HG03060 (cell line): ENCODE measurements around the gene MAOA.
"Not testable (repeated sequence)": the region's sequence is repeated elsewhere in the genome, so short reads cannot be mapped to it uniquely, and the experiment has no call there.

Source experiments
- ATAC-seq: cut with Tn5 transposase; IDR thresholded peaks from one replicate; pipeline ENCODE4 v1.9.1; 2021; ENCODE audit warnings: low read depth, moderate number of reproducible peaks; ENCODE audit not compliant: unreplicated experiment

MAOA gene

GRCh38 chrX:43661521-43662240 is 5.6 kb downstream of the MAOA start:
- no peak for ATAC-seq

GRCh38 chrX:43663173-43663572 is 7.1 kb downstream of the MAOA start:
- ATAC-seq: no peak

- no peak for ATAC-seq
Observed at GRCh38 chrX:43664258-43664657, 8.2 kb downstream of the MAOA start.

GRCh38 chrX:43664708-43665107 is 8.6 kb downstream of the MAOA start:
- ATAC-seq: no peak

GRCh38 chrX:43666311-43666912 is 10.3 kb downstream of the MAOA start:
- no peak for ATAC-seq

- not testable (repeated sequence) for ATAC-seq
Observed at GRCh38 chrX:43675965-43676628, 20.0 kb downstream of the MAOA start.

- no peak for ATAC-seq
Observed at GRCh38 chrX:43676971-43677572, 21.0 kb downstream of the MAOA start.

- ATAC-seq: no peak
Observed at GRCh38 chrX:43677993-43678392, 21.9 kb downstream of the MAOA start.

GRCh38 chrX:43679058-43679457 is 23.0 kb downstream of the MAOA start:
- no peak for ATAC-seq

- ATAC-seq: no peak
Observed at GRCh38 chrX:43679778-43680177, 23.7 kb downstream of the MAOA start.

- no peak for ATAC-seq
Observed at GRCh38 chrX:43682726-43683125, 26.6 kb downstream of the MAOA start.

GRCh38 chrX:43685221-43685620 is 29.1 kb downstream of the MAOA start:
- no peak for ATAC-seq

GRCh38 chrX:43688586-43688985 is 32.5 kb downstream of the MAOA start:
- ATAC-seq: no peak

- ATAC-seq: no peak
Observed at GRCh38 chrX:43693602-43694406, 37.7 kb downstream of the MAOA start.

GRCh38 chrX:43699475-43699874 is 43.4 kb downstream of the MAOA start:
- no peak for ATAC-seq

GRCh38 chrX:43702079-43702524 is 46.0 kb downstream of the MAOA start:
- no peak for ATAC-seq

- no peak for ATAC-seq
Observed at GRCh38 chrX:43702660-43703059, 46.6 kb downstream of the MAOA start.

- ATAC-seq: no peak
Observed at GRCh38 chrX:43703211-43703791, 47.2 kb downstream of the MAOA start.

GRCh38 chrX:43706786-43707370 is 50.8 kb downstream of the MAOA start:
- no peak for ATAC-seq
